CD1c-positive myeloid dendritic cell (primary cell): ENCODE results near the gene MAP7D3.
"Not testable (repeated sequence)": the region's sequence is repeated elsewhere in the genome, so short reads cannot be mapped to it uniquely, and the experiment has no call there.

Experiments
- DNase-seq: peaks from one replicate; pipeline ENCODE4 v3.0.0-alpha.2; 2016; ENCODE audit errors: extremely low spot score

MAP7D3 gene

GRCh38 chrX:136251041-136251991 lies at the start of gene MAP7D3:
Gene MAP7D3 (minus strand): TSS chrX:136251400. CDS start chrX:136251358, 42 bp downstream.
- DNase-seq, result peak; percentile 68

GRCh38 chrX:136300721-136301120 lies 49.5 kb upstream of the MAP7D3 start, which contains the start of gene ADGRG4:
Gene ADGRG4 (plus strand): TSS chrX:136300963. CDS start chrX:136308778, 7,815 bp downstream.
- DNase-seq, result not testable (repeated sequence)

- no peak for DNase-seq
Measured at GRCh38 chrX:136295380-136295779, 44.2 kb upstream of the MAP7D3 start.

GRCh38 chrX:136292656-136293055 lies 41.5 kb upstream of the MAP7D3 start:
- DNase-seq, result no peak

GRCh38 chrX:136291824-136292223 lies 40.6 kb upstream of the MAP7D3 start:
- no peak for DNase-seq

- DNase-seq, result not testable (repeated sequence)
Measured at GRCh38 chrX:136286375-136286774, 35.2 kb upstream of the MAP7D3 start.

- DNase-seq, result no peak
Measured at GRCh38 chrX:136275553-136275952, 24.4 kb upstream of the MAP7D3 start.

- DNase-seq, result no peak
Measured at GRCh38 chrX:136273986-136274385, 22.8 kb upstream of the MAP7D3 start.

GRCh38 chrX:136272325-136272724 lies 21.1 kb upstream of the MAP7D3 start:
- DNase-seq, result no peak

- peak; percentile 1 for DNase-seq
Measured at GRCh38 chrX:136271300-136271699, 20.1 kb upstream of the MAP7D3 start.

GRCh38 chrX:136269921-136270320 lies 18.7 kb upstream of the MAP7D3 start:
- DNase-seq, result no peak

GRCh38 chrX:136268051-136269048 lies 17.1 kb upstream of the MAP7D3 start:
- peak; percentile 41 for DNase-seq

- DNase-seq, result no peak
Measured at GRCh38 chrX:136266828-136267227, 15.6 kb upstream of the MAP7D3 start.

GRCh38 chrX:136262812-136263315 lies 11.7 kb upstream of the MAP7D3 start:
- DNase-seq, result no peak

- no peak for DNase-seq
Measured at GRCh38 chrX:136262243-136262642, 11.0 kb upstream of the MAP7D3 start.

GRCh38 chrX:136261321-136261720 lies 10.1 kb upstream of the MAP7D3 start:
- DNase-seq, result no peak

- DNase-seq, result no peak
Measured at GRCh38 chrX:136260776-136261175, 9.6 kb upstream of the MAP7D3 start.

- no peak for DNase-seq
Measured at GRCh38 chrX:136259543-136259942, 8.3 kb upstream of the MAP7D3 start.

GRCh38 chrX:136258951-136259350 lies 7.8 kb upstream of the MAP7D3 start:
- DNase-seq, result no peak

- DNase-seq, result no peak
Measured at GRCh38 chrX:136256026-136256425, 4.8 kb upstream of the MAP7D3 start.

GRCh38 chrX:136255541-136255940 lies 4.3 kb upstream of the MAP7D3 start:
- DNase-seq, result no peak
